GM21528 (cell line): ENCODE data around the gene PKIG.
A peak's percentile ranks its signal among the peaks of the same experiment; 100 is the strongest.

Experiments used
- ATAC-seq: cut with Tn5 transposase; IDR thresholded peaks from one replicate; pipeline ENCODE4 v1.9.1; 2021; ENCODE audit warnings: mild to moderate bottlenecking, moderate library complexity; ENCODE audit not compliant: unreplicated experiment, low FRiP score

PKIG gene

DNA sequence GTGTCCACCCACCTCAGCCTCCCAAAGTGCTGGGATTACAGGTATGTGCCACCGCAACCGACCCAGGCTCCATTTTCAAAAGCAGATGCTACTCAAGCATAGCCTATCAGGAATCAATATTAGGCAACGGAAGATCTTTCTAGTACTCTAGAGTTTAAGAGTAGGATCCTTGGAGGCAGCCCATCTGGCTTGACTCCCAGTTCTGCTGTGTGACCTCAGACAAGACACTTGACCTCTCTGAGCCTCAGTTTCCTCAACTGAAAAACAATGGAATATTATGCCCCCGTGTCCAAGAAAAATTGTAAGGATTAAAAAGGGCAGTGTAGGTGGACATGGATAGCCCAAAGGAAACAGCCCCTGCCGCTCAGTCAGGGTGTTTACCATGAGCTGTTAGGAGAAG, 54.7 kb downstream of the PKIG start:
- ATAC-seq = no peak

DNA sequence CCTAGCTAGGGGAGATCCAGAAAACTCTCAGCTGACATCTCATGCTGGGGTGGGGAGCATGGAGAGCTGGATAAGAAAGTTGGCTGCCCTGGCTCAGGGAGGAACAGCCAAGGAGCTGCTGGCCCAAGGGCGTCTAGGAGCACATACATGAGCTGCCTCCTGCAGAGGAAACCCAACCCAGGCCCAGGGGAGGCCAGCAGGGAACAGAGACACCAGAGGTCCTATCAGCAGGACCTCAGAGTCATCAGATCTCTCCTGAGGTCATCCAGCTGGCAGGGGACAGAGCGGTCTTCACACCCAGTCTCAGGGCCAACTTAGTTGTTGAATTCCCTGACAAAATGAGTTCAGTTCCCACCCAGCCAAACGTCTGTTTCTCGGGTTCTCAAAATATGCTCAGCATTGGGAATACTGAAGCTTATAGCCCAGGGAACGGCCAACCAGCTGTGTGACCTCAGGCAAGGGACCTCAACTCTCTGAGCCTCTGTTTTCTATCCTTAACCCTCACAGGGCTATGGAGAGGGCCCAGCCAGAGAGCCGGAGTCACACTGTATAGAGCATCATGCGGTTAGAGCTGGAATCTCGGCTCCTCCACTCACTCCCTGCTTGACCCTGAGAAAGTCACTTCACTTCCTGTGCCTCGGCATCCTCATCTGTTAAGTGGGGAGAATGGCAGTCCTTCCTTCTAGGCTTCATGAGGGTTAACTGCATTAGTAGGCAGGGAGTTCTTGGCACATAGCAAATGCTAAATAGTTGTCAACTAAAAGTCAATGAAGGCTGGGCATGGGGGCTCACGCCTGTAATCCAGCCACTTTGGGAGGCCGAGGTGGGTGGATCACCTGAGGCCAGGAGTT, 55.4 kb downstream of the PKIG start:
- ATAC-seq = no peak

DNA sequence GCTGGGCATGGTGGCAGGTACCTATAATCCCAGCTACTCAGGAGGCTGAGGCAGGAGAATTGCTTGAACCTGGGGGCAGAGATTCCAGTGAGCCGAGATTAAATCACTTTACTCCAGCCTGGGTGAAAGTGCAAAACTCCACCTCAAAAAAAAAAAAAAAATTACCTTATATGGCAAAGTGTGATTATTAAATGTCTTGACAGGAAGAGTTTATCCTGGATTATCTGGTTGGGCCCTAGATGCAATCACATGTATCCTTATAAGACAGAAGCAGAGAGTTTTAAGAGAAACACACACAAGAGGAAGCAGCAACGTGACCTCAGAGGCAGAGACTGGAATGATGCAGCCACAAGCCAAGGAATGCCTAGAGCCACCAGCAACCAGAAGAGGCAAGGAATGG, 58.1 kb downstream of the PKIG start:
- no peak for ATAC-seq

- no peak for ATAC-seq
Measured at GRCh38 chr20:44641325-44641724, 58.9 kb downstream of the PKIG start.

- no peak for ATAC-seq
Measured at GRCh38 chr20:44642203-44643153, 60.1 kb downstream of the PKIG start.

DNA sequence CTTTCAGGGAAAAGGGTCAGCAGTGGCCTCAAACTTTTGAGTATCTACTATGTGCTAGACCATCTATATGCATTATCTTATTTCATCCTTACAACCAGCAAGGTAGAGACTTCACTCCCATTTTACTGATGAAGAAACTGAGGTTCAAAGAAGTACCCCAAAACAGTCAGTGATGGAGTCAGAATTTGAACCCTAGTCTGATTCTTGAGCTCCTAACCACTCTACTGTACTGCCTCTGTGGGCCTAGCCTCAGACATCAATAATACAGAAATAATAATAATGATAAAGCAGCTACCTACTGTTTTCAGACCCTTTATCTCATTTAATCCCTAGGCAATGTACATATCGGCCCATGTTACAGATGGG, 60.8 kb downstream of the PKIG start:
- ATAC-seq = no peak

DNA sequence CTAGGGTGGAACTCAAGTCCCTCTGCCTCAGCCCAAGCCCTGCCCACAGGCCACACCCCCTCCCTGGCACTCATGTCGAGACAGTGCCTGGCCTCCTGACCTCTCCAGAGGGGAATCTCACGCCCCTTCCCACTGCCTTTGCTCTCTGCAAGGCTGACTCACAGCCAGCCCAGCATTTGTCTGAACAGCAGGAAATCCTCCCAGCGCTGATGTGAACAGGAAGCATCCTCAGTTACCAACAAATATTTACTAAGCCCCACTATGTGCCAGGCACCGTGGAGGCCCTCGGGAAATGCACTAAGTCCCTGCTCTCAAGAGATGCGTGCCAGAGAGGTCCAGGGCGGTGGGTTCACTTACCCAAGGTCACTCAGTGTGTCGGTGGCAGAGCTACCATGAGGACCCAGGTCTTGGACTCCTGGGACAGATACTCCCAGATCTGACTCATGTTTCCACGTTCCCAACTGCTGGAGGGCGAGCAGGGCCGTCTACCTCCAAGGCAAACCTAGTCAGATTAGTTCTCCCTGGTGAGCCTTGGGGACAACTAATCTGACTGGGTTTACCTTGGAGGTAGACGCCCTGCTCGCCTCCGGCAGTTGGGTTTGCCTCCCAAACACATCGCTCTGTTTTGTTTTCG, 61.3 kb downstream of the PKIG start:
- no peak for ATAC-seq

GRCh38 chr20:44644230-44644617, 61.8 kb downstream of the PKIG start:
- no peak for ATAC-seq

- ATAC-seq = no peak
Measured at GRCh38 chr20:44644667-44645131, 62.3 kb downstream of the PKIG start.

DNA sequence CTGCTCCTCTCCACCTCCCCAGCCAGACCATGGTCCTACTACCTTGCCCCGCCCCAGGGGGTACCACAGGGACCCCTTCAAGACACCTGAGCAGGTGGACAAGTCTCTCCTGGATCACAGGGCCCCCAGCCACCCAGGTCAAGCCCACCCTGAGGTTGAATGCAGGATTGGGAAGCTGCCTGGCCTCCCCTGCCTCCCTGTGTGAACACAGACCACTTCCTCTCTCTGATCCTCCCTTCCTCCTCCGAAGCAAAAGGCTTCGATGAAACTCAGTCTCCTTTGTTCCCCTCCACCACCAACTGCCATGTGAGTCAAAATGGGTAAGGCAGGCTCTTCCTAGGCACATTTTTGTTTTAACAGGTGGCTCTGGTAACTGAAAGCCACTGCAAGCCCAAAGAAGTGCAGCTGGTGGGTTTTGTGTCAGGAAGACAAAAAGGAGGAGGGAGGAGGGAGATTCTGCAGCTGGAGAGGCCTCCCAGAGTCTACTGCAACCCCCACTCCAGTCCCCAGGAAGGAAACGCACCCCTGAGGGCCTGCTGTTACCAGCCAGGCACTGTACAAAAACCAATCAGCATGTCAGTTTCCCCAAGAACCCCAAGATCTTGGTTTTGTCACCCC, 63.8 kb downstream of the PKIG start:
- peak; percentile 38 for ATAC-seq

DNA sequence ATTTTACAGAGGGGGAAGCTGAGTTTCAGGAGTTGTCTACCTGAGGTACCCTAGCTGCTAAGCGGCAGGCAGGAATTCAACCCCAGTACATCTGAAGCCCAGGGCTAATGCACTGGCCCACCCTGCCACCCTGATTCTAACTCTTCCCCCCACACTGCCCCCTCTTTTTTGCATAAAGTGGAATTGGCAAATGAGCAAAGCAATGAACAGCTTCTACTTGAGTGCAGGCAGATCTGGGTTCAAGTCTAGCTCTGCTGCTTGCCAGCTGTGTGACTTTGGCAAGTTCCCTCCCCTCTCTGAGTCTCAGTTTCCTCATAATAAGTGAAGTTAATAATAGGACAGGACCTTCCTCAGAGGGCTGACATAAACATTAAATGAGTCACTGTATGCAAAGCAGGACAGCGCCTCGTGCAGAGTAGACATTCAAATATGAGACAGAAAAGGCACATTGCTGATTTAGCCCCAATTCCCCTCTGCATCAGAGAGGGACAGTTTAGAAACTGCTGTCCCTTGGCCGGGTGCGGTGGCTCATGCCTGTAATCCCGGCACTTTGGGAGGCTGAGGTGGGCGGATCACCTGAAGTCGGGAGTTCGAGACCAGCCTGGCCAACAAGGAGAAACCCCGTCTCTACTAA, 64.4 kb downstream of the PKIG start:
- ATAC-seq = peak; percentile 45

- no peak for ATAC-seq
Measured at GRCh38 chr20:44648068-44648467, 65.7 kb downstream of the PKIG start.

DNA sequence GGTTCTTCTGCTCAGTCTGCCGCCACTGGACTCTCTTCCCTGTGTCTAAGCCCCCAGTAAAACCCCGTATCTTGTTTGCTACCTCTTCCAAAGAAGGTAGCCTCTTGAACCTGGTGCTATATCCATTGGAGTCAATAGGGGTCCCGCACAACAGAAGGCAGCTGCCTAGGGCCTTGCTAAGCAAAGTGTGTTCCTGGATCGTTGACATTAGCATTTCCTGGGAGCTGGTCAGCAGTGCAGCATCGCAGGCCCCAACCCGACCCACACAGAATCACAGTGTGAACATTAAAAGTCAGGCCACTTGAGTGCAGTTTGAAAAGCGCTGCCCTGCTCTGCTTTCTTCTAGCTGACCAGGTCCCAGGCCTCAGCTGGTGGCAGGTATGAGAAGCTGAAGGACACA, 66.2 kb downstream of the PKIG start:
- ATAC-seq = no peak

- no peak for ATAC-seq
Measured at GRCh38 chr20:44649126-44649525, 66.7 kb downstream of the PKIG start.

DNA sequence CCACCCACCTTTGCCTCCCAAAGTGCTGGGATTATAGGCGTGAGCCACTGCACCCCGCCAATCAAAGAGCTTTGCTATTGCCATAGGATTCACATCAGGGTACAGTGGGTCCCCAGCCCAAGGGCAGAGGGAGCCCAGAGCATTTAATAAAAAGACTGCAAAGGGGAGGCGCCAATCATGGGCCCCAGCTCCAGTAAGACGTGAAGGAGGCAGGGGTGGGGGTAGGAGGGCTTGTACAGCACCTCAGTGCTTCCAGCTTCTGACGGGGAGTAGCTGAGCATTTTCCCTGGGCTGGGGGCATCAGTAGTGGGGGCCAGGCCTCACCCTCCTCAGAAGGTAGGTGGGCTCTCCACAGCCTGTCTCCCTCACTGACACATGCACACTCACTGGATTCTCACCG, 67.6 kb downstream of the PKIG start:
- no peak for ATAC-seq

GRCh38 chr20:44650771-44651433, 68.5 kb downstream of the PKIG start:
- no peak for ATAC-seq

GRCh38 chr20:44651434-44651683, 69.0 kb downstream of the PKIG start:
- no peak for ATAC-seq

DNA sequence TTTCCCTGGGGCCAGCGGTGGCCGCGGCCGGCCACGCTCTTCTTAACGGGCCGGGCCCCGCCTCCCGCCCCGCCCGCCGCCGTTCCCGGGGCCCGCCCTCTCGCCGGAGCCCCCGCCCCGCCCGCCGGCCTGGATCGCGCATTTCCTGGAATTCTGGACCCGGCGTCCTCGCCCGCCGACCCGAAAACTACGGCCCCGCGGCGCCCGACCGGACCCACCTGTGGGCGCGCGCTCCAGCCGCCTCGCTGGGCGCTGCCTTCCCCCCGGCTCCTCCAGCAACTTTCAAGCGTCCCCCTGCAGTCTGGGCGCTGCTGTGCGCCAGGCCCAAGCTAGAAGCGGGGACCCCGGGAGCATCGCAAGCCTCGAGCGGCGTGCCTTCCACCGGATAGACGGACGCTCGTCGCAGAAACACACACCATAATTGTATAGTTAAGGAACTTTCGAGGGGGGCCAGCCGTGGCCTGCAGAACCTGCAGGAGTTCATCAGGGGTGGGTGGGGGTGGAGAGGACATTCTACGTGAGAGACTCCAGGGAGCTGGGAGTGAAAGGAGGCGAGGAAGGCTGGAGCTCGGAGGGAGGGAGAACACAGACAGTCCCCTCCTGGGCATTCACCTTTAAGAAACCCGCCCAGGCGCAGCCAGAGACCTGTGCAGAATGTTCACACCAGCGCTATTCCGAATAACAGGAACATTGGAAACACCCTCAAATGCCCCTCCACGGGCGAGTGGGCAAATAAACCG, 69.5 kb downstream of the PKIG start, which contains the start of gene ADA:
Gene ADA (minus strand): TSS at position 16 of the 740 bp plus-strand sequence. CDS start 92 bp downstream, outside the sequence.
- peak; percentile 28 for ATAC-seq

- ATAC-seq = no peak
Measured at GRCh38 chr20:44653546-44653945, 71.2 kb downstream of the PKIG start.
